HEK293T (cell line): Measurements from ENCODE around the gene ADGRB2.

Source experiments
- PKNOX1 ChIP-seq: fragments of 450-650 bp; IDR thresholded peaks from 2 replicates; pipeline ENCODE4 v1.6.1; 2016
- ZNF384 ChIP-seq: fragments of 450-650 bp; IDR thresholded peaks from 2 replicates; pipeline ENCODE4 v1.6.1; 2016

DNA sequence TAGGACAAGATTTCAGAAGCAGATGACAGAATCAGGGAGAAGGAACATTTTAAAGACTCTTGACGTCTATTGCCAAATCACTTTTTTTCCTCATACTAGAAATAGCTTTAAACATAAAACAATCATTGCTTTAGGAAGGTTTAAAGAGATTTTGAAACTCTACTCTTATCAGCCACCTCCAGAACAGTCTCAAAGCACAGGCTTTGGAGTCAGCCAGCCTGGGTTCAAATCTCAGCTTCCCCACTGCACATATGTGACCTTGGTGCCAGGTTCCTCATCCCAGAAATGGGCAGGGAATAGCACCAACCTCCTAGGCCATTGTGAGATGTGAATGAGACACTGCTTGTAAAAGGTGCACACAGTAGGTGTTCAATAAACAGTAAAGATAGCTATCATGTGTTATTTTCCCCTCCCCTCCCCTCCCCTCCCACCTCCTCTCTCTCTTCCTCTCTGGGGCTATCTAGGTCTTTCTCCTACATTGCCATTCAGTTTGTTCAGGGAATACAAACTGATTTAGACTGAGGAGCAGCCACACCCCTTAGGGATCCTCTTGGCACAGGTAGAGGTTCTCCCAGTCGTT, 31.0 kb upstream of the ADGRB2 start:
- TF ChIP-seq PKNOX1: no peak
- TF ChIP-seq ZNF384: no peak
